ENCODE measurements around the gene PTTG2. TPM values are rescaled to one million over a fixed set of nuclear protein-coding genes. Genes with fewer than 3 reads are reported as not detected.

Gene PTTG2
- total and polyA plus RNA-seq, 12 donors = 0.55 to 1.6 (median 0.87) TPM; not detected in 2

DNA sequence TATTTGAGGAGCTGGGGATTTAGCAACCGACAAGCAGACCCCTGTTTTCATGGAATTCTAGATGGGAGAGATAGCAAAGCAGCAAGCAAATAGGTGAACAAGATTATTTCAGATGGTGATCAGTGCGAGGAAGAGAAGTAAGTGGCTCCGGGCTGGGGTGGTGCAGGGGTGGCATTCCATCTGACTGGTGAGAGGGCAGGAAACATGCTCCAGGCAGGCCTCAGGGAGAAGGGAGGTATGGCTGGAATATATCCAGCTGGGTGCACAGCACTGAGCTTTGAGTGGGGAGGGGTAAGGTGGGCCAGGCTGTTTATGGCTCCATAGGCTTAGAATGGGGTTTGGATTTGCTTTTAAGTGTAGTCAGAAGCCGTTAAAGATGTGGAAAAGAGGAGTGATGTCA, 21.2 kb downstream of the PTTG2 start:
- peaks cover 0 to 79% (median 57%) of the 10 kb centered on the region in 9 donors for H3K4me1 ChIP-seq
- TF ChIP-seq CTCF (IDR thresholded peaks at IDR 0.05) = no peak
- H3K27me3 ChIP-seq = no peaks in the 10 kb centered on the region
- no peak for DNase-seq
- no peaks in the 10 kb centered on the region for H3K9me3 ChIP-seq
- 48 to 49% methylated on average over 4 of the region's 4 CpGs for whole genome bisulfite sequencing, 2 donors
- H3K27ac ChIP-seq = peak overlapping the region in 6 of 10 donors; percentile 5 to 66 (median 60)
- no peak overlapping the region for H3K4me3 ChIP-seq
- peaks cover 0 to 4% (median 0%) of the 10 kb centered on the region in 9 donors for H3K36me3 ChIP-seq
- ATAC-seq = no peak
- intact Hi-C loops (cut with DNase I) = loop anchor here in 4 of 10 donors (5.0 to 10.0 kb wide), 6 partner anchors 36 to 154 kb away; partner anchors contain the start of genes PGM2 (in 1 of the 4) and TBC1D1 (in 1 of the 4)

DNA sequence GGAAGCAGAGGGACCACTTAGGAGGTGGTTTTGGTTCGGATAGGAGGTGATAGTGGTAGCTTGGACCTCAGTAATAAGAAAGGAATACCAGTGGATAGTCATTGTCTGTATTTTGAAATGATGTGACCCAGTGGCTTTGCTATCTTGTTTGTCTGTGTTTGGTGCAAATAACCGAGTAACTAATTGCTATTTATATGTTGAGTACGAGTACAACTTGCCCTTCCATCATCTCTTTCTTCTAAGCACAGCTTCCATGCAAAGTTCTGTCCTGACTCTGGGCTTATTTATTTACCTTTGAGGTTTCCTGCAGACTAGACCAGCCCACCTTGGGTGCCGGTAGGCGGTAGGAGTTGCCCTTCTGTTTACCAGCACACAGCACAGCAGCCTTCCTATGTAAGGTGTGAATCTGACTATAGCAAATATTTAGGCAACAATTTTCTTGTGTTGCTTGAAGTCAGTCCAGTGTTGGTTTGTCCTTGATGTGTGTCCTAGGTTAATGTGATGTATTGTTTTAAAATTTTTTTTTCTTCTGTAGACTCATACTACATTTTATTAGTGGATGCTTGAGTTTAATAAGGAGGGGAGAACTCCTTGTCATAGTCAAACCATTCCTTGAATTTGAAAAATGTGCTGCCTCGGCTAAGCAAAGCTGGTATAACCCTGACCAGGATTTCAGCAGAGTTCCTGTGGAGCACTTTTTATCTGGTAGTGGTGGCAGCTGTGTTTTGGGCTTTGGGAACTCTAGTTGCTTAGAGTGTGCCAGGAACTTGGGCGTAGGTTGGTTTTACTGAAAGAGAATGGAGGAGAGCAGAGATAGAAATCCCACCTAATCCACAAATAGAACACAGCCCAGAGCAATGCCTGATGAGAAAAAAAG, 21.9 kb downstream of the PTTG2 start:
- Histone ChIP-seq H3K9me3 (no peaks in the 10 kb centered on the region), H3K4me1 (peaks cover 0 to 81% (median 52%) of the 10 kb centered on the region in 9 donors), H3K4me3 (no peak overlapping the region), H3K36me3 (peaks cover 0 to 4% (median 0%) of the 10 kb centered on the region in 9 donors), H3K27me3 (no peaks in the 10 kb centered on the region), H3K27ac (peak overlapping the region; percentile 14 to 66 (median 58))
- intact Hi-C loops (cut with DNase I) = loop anchor here in 4 of 10 donors (5.0 to 10.0 kb wide), 6 partner anchors 35 to 155 kb away; partner anchors contain the start of genes PGM2 (in 1 of the 4) and TBC1D1 (in 1 of the 4)
- peak in 3 of 8 donors; percentile 40 to 63 (median 41) for ATAC-seq
- no peak for TF ChIP-seq CTCF (IDR thresholded peaks at IDR 0.05)
- no peak for DNase-seq
- WGBS, 2 donors = 59 to 60% methylated on average over 7 of the region's 7 CpGs

GRCh38 chr4:37982736-37983135, 22.5 kb downstream of the PTTG2 start:
- Histone ChIP-seq H3K36me3 (peaks cover 0 to 4% (median 0%) of the 10 kb centered on the region in 9 donors), H3K4me3 (no peak overlapping the region), H3K27me3 (no peaks in the 10 kb centered on the region), H3K27ac (peak overlapping the region in 9 of 10 donors; percentile 14 to 66 (median 58)), H3K4me1 (peaks cover 0 to 87% (median 58%) of the 10 kb centered on the region in 9 donors), H3K9me3 (no peaks in the 10 kb centered on the region)
- no peak for TF ChIP-seq CTCF (IDR thresholded peaks at IDR 0.05)
- intact Hi-C loops (cut with DNase I) = loop anchor here in 4 of 10 donors (5.0 to 10.0 kb wide), 6 partner anchors 35 to 155 kb away; partner anchors contain the start of genes PGM2 (in 1 of the 4) and TBC1D1 (in 1 of the 4)
- no peak for DNase-seq
- ATAC-seq = peak in 4 of 8 donors; percentile 34 to 68 (median 50)
- WGBS, 2 donors = 68 to 75% methylated on average over 5 of the region's 5 CpGs

DNA sequence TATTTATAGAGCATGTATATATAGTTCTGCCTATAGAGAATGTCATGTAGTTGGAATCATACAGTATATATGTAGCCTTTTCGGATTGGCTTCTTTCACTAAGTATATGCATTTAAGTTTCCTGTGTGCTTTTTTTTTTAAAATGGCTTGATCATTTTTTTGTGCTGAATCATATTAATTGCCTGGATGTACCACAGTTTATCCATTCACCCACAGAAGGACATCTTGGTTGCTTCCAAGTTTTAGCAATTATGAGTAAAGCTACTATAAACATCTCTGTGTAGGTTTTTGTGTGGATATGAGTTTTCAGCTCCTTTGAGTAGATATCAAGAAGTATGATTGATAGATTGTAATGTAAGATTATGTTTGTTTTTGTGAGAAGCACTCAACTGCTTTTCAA, 23.8 kb downstream of the PTTG2 start:
- Histone ChIP-seq H3K27ac (no peak overlapping the region), H3K27me3 (no peaks in the 10 kb centered on the region), H3K4me1 (peaks cover 3 to 90% (median 57%) of the 10 kb centered on the region in 9 donors), H3K4me3 (no peak overlapping the region), H3K9me3 (no peaks in the 10 kb centered on the region), H3K36me3 (peaks cover 0 to 4% (median 0%) of the 10 kb centered on the region in 9 donors)
- DNase-seq = no peak
- no peak for ATAC-seq
- TF ChIP-seq CTCF (IDR thresholded peaks at IDR 0.05) = no peak
- intact Hi-C loops (cut with DNase I) = loop anchor here in 4 of 10 donors (5.0 to 10.0 kb wide), 6 partner anchors 33 to 157 kb away; partner anchors contain the start of genes PGM2 (in 1 of the 4) and TBC1D1 (in 1 of the 4)
- WGBS, 2 donors = 98 to 100% methylated on average over 1 of the region's 1 CpG

All from heart right ventricle (tissue), 16 donors.